Activated naive CD4-positive, alpha-beta T cell (primary cell): ENCODE data around the gene TMTC3.

Source experiments
- DNase-seq, 4 experiments: peaks; one replicate each; lab custom pipeline; 2025; lab: John Stamatoyannopoulos, UW

Gene TMTC3

GRCh38 chr12:88227263-88227662, 85.2 kb downstream of the TMTC3 start:
- DNase-seq: no peak

- DNase-seq: no peak
Measured at GRCh38 chr12:88227871-88228270, 85.8 kb downstream of the TMTC3 start.

- DNase-seq: no peak
Measured at GRCh38 chr12:88228720-88229119, 86.6 kb downstream of the TMTC3 start.

- DNase-seq: no peak
Measured at GRCh38 chr12:88230271-88230670, 88.2 kb downstream of the TMTC3 start.

- no peak for DNase-seq
Measured at GRCh38 chr12:88235183-88235833, 93.2 kb downstream of the TMTC3 start.

- no peak for DNase-seq
Measured at GRCh38 chr12:88237954-88238353, 95.8 kb downstream of the TMTC3 start.

GRCh38 chr12:88238406-88238805, 96.3 kb downstream of the TMTC3 start:
- no peak for DNase-seq

- no peak for DNase-seq
Measured at GRCh38 chr12:88241862-88242570, 99.9 kb downstream of the TMTC3 start.

- DNase-seq: no peak
Measured at GRCh38 chr12:88242571-88242925, 100.4 kb downstream of the TMTC3 start.

- DNase-seq: no peak
Measured at GRCh38 chr12:88242939-88243338, 100.8 kb downstream of the TMTC3 start.

GRCh38 chr12:88243982-88244381, 101.9 kb downstream of the TMTC3 start:
- DNase-seq: no peak

- DNase-seq: no peak
Measured at GRCh38 chr12:88245905-88246304, 103.8 kb downstream of the TMTC3 start.

GRCh38 chr12:88247241-88247643, 105.1 kb downstream of the TMTC3 start:
- no peak for DNase-seq

GRCh38 chr12:88248606-88249005, 106.5 kb downstream of the TMTC3 start:
- DNase-seq: no peak
